Fibroblast of lung (primary cell): ENCODE data around the gene RASSF9. TPM values are rescaled to one million over a fixed set of nuclear protein-coding genes. Genes with fewer than 3 reads are reported as not detected.

ENCODE experiments used
- DNase-seq, 2 donors: peaks; one replicate each; pipeline versions ENCODE4 v3.0.0 to v3.0.0-alpha.2; 2010; ENCODE audit warnings: low read depth in 2 of 2
- H2AFZ ChIP-seq: 2 replicates; pipeline ENCODE4 v1.5.1; 2012; ENCODE audit warnings: low read length, control low read depth, inconsistent platforms
- H3K27ac ChIP-seq: 2 replicates; pipeline ENCODE4 v1.5.1; 2011; ENCODE audit warnings: low read length, control low read depth; ENCODE audit not compliant: insufficient read depth
- H3K27me3 ChIP-seq: 2 replicates; pipeline ENCODE4 v1.5.1; 2011; ENCODE audit warnings: mild to moderate bottlenecking, low read length; ENCODE audit not compliant: control insufficient read depth, insufficient read depth
- H3K36me3 ChIP-seq: 2 replicates; pipeline ENCODE4 v1.5.1; 2011; ENCODE audit warnings: low read length; ENCODE audit not compliant: control insufficient read depth, insufficient read depth
- H3K4me1 ChIP-seq: 2 replicates; pipeline ENCODE4 v1.5.1; 2011; ENCODE audit warnings: low read length; ENCODE audit not compliant: control insufficient read depth, insufficient read depth; ENCODE audit errors: extremely low read depth
- H3K4me2 ChIP-seq: 2 replicates; pipeline ENCODE4 v1.5.1; 2011; ENCODE audit warnings: low read length, control low read depth; ENCODE audit not compliant: insufficient read depth; ENCODE audit errors: extremely low read depth
- H3K4me3 ChIP-seq, 4 experiments: fragments of 200-600 bp in 1 of 4; sonication (generic) in 1 of 4; replicated peaks in 1 of 4; 2 replicates each; pipeline ENCODE4 v1.5.1; 2011 to 2016; ENCODE audit warnings: low read length in 4 of 4, low read depth in 3 of 4, mild to moderate bottlenecking in 3 of 4, control low read depth in 2 of 4, inconsistent platforms in 1 of 4, mixed read lengths in 1 of 4; ENCODE audit not compliant: insufficient read depth in 1 of 4; ENCODE audit errors: control extremely low read depth in 1 of 4
- H3K79me2 ChIP-seq: 2 replicates; pipeline ENCODE4 v1.5.1; 2012; ENCODE audit warnings: mild to moderate bottlenecking, low read length, inconsistent platforms; ENCODE audit not compliant: control insufficient read depth, insufficient read depth
- H3K9ac ChIP-seq: 2 replicates; pipeline ENCODE4 v1.5.1; 2011; ENCODE audit warnings: mild to moderate bottlenecking, low read length, control low read depth; ENCODE audit not compliant: insufficient read depth
- H3K9me3 ChIP-seq: 2 replicates; pipeline ENCODE4 v1.5.1; 2012; ENCODE audit warnings: low read depth, low read length; ENCODE audit not compliant: control insufficient read depth, insufficient read depth
- H4K20me1 ChIP-seq: 2 replicates; pipeline ENCODE4 v1.5.1; 2011; ENCODE audit warnings: low read length; ENCODE audit not compliant: control insufficient read depth, insufficient read depth; ENCODE audit errors: extremely low read depth
- CTCF ChIP-seq, 2 donors: IDR thresholded peaks in 1 of 2; conservative IDR thresholded peaks in 1 of 2; 1 replicate in 1 of 2; 2 replicates in 1 of 2; pipeline ENCODE4 v1.5.1; 2011 to 2012; ENCODE audit warnings: low read length in 2 of 2, control low read depth in 1 of 2, inconsistent platforms in 1 of 2, low read depth in 1 of 2, mild to moderate bottlenecking in 1 of 2
- EZH2 ChIP-seq: IDR thresholded peaks from 2 replicates; pipeline ENCODE4 v1.5.1; 2012; ENCODE audit warnings: low read length, control low read depth, mild to moderate bottlenecking; ENCODE audit errors: missing control alignments
- polyA plus RNA-seq, 2 donors: library from polyadenylated mRNA; depleted of rRNA in 1 of 2; stranded (reverse) in 1 of 2; unstranded in 1 of 2; fragments of >200 nt; gene quantifications; 2 replicates each; pipeline ENCODE4 v1.2.1, GENCODE V29; 2011 to 2012; ENCODE audit warnings: missing spikeins in 1 of 2
- total RNA-seq: library from RNA; depleted of rRNA; stranded (reverse); fragments of >200 nt; gene quantifications from 2 replicates; pipeline ENCODE4 v1.2.1, GENCODE V29; 2014

Gene RASSF9
- total and polyA plus RNA-seq, 2 donors (not counting 1 experiment from before 2014, with no cell fraction given): 0.08 to 0.33 TPM

GRCh38 chr12:85829391-85829790 lies 6.8 kb downstream of the RASSF9 start:
- peak in 1 of 2 donors; percentile 82 for DNase-seq

GRCh38 chr12:85828576-85828975 lies 7.6 kb downstream of the RASSF9 start:
- no peaks in the 10 kb centered on the region for H4K20me1 ChIP-seq
- no peak overlapping the region for H3K27ac ChIP-seq
- H3K27me3 ChIP-seq: no peaks in the 10 kb centered on the region
- no peaks in the 10 kb centered on the region for H3K79me2 ChIP-seq
- no peak overlapping the region for H2AFZ ChIP-seq
- no peak overlapping the region for H3K9ac ChIP-seq
- peak in 1 of 2 donors; percentile 78 for DNase-seq
- no peak overlapping the region for H3K4me2 ChIP-seq
- no peaks in the 10 kb centered on the region for H3K9me3 ChIP-seq
- TF ChIP-seq EZH2: no peak
- TF ChIP-seq CTCF (conservative IDR thresholded peaks at IDR 0.05 in 1 of 2, IDR thresholded peaks at IDR 0.05 in 1 of 2; ENCODE audit: low read depth in 1 of 2, low read length in 2 of 2): no peak
- no peaks in the 10 kb centered on the region for H3K4me1 ChIP-seq
- no peak overlapping the region for H3K4me3 ChIP-seq
- H3K36me3 ChIP-seq: no peaks in the 10 kb centered on the region

More at GRCh38 chr12:85829391-85829790, 6.8 kb downstream of the RASSF9 start:
- H3K4me1 ChIP-seq: no peaks in the 10 kb centered on the region
- no peaks in the 10 kb centered on the region for H4K20me1 ChIP-seq
- H3K27me3 ChIP-seq: no peaks in the 10 kb centered on the region
- H2AFZ ChIP-seq: no peak overlapping the region
- TF ChIP-seq CTCF (conservative IDR thresholded peaks at IDR 0.05 in 1 of 2, IDR thresholded peaks at IDR 0.05 in 1 of 2; ENCODE audit: low read depth in 1 of 2, low read length in 2 of 2) (no peak), EZH2 (no peak)
- H3K9me3 ChIP-seq: no peaks in the 10 kb centered on the region
- H3K4me3 ChIP-seq: no peak overlapping the region
- H3K4me2 ChIP-seq: no peak overlapping the region
- no peak overlapping the region for H3K27ac ChIP-seq
- H3K36me3 ChIP-seq: no peaks in the 10 kb centered on the region
- no peak overlapping the region for H3K9ac ChIP-seq
- H3K79me2 ChIP-seq: no peaks in the 10 kb centered on the region

- Histone ChIP-seq H3K4me2 (no peak overlapping the region), H3K9me3 (no peaks in the 10 kb centered on the region), H3K4me3 (no peak overlapping the region), H2AFZ (no peak overlapping the region), H3K9ac (no peak overlapping the region), H3K79me2 (no peaks in the 10 kb centered on the region), H3K27me3 (no peaks in the 10 kb centered on the region), H3K4me1 (no peaks in the 10 kb centered on the region), H4K20me1 (no peaks in the 10 kb centered on the region), H3K27ac (no peak overlapping the region), H3K36me3 (no peaks in the 10 kb centered on the region)
- peak in 1 of 2 donors; percentile 72 for DNase-seq
- TF ChIP-seq EZH2 (no peak), CTCF (conservative IDR thresholded peaks at IDR 0.05 in 1 of 2, IDR thresholded peaks at IDR 0.05 in 1 of 2; ENCODE audit: low read depth in 1 of 2, low read length in 2 of 2) (no peak)
Measured at GRCh38 chr12:85825746-85826145, 10.5 kb downstream of the RASSF9 start.
